ENCODE measurements around the gene TLE1. TPM values are rescaled to one million over a fixed set of nuclear protein-coding genes. Genes with fewer than 3 reads are reported as not detected.

TLE1 gene
- total and polyA plus RNA-seq, 10 of the 15 experiments (the other 5 are each of a cell fraction or from before 2014, with no cell fraction given): 0.04 to 0.23 (median 0.10) TPM; not detected in 6

DNA sequence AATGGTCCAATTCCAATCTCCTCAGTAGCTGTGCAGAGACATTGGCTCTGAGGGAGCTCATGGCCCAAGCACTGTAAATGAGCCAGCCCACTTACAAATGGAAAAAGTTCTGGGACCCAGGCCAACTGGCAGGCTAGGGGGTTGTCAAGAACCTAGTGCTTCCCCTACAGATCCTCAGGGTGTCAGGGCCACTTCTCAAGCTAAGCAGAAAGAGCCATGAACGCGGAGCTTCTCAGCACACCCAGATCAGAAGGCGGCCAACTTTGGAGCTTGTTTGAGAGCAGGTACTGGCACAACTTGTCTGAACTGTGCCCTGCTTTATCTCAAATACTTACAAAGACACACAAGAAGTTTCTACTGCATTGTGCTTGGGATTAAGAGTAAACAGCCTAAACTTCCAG, 17.5 kb downstream of the TLE1 start:
- ChIA-PET CTCF (no interaction called here), POLR2A (no interaction called here)
- 84% methylated on average over 3 of the region's 3 CpGs for WGBS (ENCODE audit: insufficient coverage, insufficient replicate concordance, low lambda C conversion rate, missing lambda C conversion rate)

More for the DNA sequence above, 17.5 kb downstream of the TLE1 start:
- Histone ChIP-seq H3K4me2 (ENCODE audit: control insufficient read depth, insufficient read depth) (no peak overlapping the region), H3K4me3 (no peak overlapping the region), H3K9ac (ENCODE audit: control insufficient read depth, insufficient read depth, low read length) (no peak overlapping the region), H3K27ac (ENCODE audit: control insufficient read depth, insufficient read depth) (no peak overlapping the region), H3K4me1 (ENCODE audit: control insufficient read depth, insufficient read depth, low read length) (no peaks in the 10 kb centered on the region), H3K9me3 (replicated peaks; ENCODE audit: control insufficient read depth, insufficient read depth, low read length) (no peaks in the 10 kb centered on the region), H2AFZ (ENCODE audit: control insufficient read depth, low read depth, low read length) (no peak overlapping the region), H3K36me3 (ENCODE audit: control insufficient read depth in 2 of 2, insufficient read depth in 2 of 2, low read length in 1 of 2) (no peaks in the 10 kb centered on the region), H3K79me2 (ENCODE audit: control insufficient read depth, insufficient read depth, low read length) (no peaks in the 10 kb centered on the region), H3K27me3 (replicated peaks in 1 of 2; ENCODE audit: control insufficient read depth in 2 of 2, insufficient read depth in 2 of 2, low read length in 1 of 2) (no peaks in the 10 kb centered on the region), H4K20me1 (ENCODE audit: control insufficient read depth, insufficient read depth) (no peaks in the 10 kb centered on the region)
- ATAC-seq: no peak
- no peak for FAIRE-seq
- SMC1A ChIA-PET (ENCODE audit: uncharacterized antibody, unreplicated experiment): no interaction called here
- intact Hi-C loops (cut with micrococcal nuclease; ENCODE audit: unreplicated experiment): no loop called here
- RAD21 ChIA-PET (ENCODE audit: unreplicated experiment): no interaction called here
- TF ChIP-seq SMAD1 (IDR thresholded peaks at IDR 0.05; ENCODE audit: low read depth, partially characterized antibody) (no peak), CBX3 (IDR thresholded peaks at IDR 0.05; ENCODE audit: borderline replicate concordance, low read depth) (no peak), HDAC6 (IDR thresholded peaks at IDR 0.05; ENCODE audit: unreplicated experiment) (no peak), KAT2A (conservative IDR thresholded peaks at IDR 0.05; ENCODE audit: control insufficient read depth, low read depth, low read length) (no peak), MTA2 (IDR thresholded peaks at IDR 0.05; ENCODE audit: low read depth) (no peak)
- TF ChIP-seq, protein P1, sequence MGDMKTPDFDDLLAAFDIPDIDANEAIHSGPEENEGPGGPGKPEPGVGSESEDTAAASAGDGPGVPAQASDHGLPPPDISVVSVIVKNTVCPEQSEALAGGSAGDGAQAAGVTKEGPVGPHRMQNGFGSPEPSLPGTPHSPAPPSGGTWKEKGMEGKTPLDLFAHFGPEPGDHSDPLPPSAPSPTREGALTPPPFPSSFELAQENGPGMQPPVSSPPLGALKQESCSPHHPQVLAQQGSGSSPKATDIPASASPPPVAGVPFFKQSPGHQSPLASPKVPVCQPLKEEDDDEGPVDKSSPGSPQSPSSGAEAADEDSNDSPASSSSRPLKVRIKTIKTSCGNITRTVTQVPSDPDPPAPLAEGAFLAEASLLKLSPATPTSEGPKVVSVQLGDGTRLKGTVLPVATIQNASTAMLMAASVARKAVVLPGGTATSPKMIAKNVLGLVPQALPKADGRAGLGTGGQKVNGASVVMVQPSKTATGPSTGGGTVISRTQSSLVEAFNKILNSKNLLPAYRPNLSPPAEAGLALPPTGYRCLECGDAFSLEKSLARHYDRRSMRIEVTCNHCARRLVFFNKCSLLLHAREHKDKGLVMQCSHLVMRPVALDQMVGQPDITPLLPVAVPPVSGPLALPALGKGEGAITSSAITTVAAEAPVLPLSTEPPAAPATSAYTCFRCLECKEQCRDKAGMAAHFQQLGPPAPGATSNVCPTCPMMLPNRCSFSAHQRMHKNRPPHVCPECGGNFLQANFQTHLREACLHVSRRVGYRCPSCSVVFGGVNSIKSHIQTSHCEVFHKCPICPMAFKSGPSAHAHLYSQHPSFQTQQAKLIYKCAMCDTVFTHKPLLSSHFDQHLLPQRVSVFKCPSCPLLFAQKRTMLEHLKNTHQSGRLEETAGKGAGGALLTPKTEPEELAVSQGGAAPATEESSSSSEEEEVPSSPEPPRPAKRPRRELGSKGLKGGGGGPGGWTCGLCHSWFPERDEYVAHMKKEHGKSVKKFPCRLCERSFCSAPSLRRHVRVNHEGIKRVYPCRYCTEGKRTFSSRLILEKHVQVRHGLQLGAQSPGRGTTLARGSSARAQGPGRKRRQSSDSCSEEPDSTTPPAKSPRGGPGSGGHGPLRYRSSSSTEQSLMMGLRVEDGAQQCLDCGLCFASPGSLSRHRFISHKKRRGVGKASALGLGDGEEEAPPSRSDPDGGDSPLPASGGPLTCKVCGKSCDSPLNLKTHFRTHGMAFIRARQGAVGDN (IDR thresholded peaks at IDR 0.05): no peak
- TF ChIP-seq, protein P2, sequence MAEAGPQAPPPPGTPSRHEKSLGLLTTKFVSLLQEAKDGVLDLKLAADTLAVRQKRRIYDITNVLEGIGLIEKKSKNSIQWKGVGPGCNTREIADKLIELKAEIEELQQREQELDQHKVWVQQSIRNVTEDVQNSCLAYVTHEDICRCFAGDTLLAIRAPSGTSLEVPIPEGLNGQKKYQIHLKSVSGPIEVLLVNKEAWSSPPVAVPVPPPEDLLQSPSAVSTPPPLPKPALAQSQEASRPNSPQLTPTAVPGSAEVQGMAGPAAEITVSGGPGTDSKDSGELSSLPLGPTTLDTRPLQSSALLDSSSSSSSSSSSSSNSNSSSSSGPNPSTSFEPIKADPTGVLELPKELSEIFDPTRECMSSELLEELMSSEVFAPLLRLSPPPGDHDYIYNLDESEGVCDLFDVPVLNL (IDR thresholded peaks at IDR 0.05; ENCODE audit: low read depth, low read length): no peak
- TF ChIP-seq, protein P3, sequence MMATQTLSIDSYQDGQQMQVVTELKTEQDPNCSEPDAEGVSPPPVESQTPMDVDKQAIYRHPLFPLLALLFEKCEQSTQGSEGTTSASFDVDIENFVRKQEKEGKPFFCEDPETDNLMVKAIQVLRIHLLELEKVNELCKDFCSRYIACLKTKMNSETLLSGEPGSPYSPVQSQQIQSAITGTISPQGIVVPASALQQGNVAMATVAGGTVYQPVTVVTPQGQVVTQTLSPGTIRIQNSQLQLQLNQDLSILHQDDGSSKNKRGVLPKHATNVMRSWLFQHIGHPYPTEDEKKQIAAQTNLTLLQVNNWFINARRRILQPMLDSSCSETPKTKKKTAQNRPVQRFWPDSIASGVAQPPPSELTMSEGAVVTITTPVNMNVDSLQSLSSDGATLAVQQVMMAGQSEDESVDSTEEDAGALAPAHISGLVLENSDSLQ (IDR thresholded peaks at IDR 0.05): no peak
- no peak for DNase-seq (ENCODE audit: low read depth, low spot score)
- BruUV-seq (replicated peaks): no TSS peak
- in situ Hi-C loops (cut with MboI): no loop called here

Measured in GM12878 (cell line).